Fibroblast of skin of right quadriceps (primary cell): ENCODE data around the gene PTH2.

Experiments
- DNase-seq: peaks from one replicate; pipeline ENCODE4 v3.0.0-alpha.2; 2013

Gene PTH2

DNA sequence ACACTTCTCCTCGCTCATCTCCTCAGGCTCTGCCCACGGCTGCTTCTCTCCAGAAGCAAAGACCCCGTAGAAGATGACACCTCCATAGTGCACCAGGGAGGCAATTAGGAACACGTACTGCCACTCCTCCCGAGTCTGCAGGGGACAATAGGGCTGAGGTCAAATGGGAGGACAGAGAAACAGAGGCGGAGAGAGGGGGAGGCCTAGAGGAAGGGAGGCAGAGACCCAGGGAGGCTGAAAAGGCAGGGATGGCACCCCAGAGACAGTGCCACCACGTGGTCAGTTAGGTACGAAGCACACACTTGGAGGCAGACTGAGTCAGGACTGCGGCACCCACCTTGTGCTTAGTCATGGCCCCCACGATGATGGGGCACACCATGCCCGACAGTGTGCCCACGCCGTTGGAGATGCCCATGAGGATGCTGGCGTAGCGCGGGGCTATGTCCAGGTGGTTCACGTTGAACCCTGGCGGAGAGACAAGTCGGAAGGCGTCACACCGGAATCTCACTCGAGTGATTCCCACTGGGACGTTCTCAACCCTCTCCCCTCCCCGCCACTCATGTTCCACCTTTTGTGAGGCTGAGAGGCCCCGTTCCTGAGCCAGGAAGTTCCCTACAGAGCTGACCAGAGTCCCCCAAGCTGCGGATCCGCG lies 7.6 kb upstream of the PTH2 start:
- DNase-seq: no peak

DNA sequence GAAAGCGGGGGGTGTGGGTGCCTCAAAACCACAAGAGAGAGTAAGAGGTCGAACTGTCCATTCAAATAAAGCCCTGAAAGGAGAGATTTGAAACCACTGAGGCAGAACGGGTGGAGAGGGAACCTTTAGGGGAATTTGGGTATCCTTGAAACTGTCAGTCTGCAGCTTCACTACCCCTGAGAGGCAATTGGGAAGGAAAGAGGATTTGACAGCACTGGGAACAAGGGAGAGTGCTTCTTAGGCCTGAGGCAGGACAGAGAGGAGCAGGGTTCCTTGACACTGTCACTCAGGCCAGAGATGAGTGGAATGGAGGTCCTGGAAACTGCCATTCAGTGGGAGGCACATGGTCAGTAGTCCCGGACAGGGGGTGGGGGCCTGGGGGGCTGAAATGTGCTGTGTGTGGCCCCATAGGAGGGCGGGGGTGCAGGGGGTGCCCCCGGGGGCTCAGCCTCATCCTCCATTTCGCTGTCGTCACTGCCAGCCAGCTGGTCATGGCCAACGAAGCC lies 7.0 kb upstream of the PTH2 start:
- no peak for DNase-seq

DNA sequence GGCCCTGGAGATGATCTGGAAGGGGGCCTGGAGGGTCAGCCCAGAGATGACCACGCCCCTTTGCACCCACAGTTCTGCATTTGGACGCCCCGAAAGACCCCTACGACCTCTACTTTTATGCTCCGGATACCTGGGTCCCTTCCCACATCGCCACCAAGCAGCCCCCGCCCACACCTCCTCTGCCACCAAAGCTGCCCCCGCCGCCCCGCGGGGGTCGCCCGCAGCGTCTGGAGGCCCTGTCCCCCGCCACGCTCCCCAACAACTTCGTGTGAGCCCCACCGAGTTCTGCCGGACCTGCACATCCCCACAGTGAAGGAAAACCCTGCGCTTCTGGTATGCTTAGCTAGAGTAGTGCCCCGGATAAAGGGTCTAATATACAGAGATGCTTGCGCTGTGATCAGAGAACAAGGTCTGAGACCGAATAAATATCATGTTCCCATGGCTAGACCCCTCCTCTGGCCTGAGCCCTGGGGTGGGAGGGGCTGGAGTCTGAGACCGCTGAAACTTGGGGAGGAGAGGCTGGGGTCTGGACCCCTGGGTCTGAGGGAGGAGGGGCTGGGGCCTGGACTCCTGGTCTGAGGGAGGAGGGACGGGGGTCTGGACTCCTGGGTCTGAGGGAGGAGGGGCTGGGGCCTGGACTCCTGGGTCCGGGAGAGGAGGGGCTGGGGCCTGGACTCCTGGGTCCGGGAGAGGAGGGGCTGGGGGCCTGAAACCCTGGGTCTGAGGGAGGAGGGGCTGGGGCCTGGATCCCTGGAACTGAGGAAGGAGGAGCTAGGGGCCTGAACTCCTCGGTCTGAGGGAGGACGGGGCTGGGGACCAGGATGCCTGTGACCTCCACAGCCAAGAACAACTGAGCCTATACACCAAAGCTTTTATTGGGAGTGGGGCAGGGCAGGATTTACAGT lies 5.6 kb upstream of the PTH2 start:
- DNase-seq: no peak

DNA sequence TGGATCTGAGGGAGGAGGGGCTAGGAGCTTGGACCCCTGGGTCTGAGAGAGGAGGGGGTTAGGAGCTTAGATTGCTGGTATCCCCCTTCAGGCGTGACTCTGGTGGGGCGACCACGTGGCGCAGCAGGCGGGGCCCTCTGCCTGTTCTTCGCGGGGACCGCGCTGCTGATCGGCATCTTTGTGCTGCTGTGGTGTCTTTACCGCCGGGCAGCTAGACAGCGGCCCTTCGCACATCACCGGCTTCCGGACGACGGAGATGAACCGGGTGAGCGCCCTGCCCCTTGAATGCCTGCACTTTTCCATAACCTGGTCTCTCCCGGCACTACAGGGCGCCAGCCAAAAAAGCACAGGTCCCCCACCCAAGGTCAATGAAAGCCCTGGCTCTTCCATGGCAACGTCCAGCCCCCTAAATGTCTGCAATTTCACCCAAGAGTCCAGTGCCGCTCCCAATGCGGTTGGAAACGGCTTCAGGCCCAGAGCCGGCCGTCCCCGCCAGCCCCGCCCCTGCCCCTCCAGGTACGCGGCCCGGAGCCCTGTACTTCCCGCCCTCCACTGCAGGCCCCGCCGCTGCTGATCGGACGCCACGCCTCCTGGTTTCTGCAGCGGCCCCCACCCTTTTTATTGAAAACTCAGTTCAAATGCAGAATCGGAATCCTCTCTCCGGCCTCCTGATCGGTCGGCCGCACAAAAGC lies 4.8 kb upstream of the PTH2 start:
- no peak for DNase-seq

DNA sequence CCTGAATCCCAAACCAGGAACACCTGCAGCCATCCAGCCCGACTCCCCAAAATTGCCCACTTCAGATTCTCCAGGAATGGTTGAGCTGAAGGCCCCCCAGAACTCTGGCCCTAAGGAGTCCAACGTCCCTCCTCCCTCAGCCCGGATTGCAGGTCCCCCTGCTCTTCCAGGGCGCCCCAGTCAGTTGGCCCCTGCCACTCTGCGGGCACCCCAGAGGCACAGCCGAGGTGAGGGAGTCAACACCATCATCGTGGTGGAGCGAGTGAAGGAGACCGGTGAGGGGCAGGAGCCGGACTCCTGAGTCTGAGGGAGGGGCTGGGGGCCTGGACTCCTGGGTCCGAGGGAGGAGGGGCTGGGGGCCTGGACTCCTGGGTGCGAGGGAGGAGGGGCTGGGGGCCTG lies 4.1 kb upstream of the PTH2 start:
- DNase-seq: no peak

DNA sequence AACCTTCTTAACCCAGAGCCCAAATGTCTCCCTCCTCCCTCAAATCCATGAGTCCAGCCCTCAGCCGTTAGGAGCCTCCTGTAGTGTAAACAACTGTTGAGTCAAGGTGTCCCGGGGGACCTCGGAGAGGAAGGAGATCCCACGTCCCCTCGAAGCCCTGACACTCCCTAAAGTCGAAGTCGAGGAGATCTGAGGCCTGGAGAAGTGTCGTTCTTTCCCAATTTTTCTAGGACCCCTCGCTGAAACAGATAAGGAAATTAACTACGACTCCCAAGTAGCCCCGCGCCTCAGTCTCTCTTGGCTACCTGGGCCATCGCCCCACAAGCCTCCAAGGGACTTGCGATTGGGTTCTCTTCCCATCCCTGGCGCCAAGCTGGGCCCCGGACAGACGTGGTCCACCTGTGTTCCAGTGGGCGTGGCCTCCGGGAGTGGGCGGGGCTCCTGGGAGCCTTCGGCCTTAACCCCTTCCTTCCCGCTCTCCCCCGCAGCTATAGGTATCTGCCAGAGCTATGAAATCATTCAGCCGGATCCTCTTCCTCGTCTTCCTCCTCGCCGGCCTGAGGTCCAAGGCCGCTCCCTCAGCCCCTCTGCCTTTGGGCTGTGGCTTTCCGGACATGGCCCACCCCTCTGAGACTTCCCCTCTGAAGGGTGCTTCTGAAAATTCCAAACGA lies 2.8 kb upstream of the PTH2 start:
- DNase-seq: peak; percentile 28

DNA sequence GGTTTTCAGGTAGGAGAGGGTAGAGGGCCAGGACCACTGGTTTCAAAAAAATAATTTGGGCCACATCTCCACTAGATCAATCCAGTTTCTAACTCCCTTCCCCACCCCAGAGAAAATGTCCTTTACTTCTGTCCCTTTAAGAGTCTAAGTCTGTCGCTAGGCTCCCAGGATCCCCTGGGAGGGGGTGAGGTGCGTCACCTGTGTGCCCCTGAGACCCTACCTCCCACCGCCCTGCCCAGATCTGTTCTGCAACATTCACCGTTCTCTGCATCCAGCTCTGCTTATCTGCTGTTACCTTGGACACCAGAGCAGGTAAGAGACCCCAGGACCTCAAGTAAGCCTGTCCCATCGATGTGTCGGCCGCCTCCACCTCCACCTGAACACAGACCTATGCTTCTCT lies 1.9 kb upstream of the PTH2 start, which contains the start of gene GFY:
Gene GFY, plus strand, starts transcription at position 211 of the 400 bp plus-strand sequence. CDS start 1,043 bp downstream, outside the sequence.
- DNase-seq: no peak

DNA sequence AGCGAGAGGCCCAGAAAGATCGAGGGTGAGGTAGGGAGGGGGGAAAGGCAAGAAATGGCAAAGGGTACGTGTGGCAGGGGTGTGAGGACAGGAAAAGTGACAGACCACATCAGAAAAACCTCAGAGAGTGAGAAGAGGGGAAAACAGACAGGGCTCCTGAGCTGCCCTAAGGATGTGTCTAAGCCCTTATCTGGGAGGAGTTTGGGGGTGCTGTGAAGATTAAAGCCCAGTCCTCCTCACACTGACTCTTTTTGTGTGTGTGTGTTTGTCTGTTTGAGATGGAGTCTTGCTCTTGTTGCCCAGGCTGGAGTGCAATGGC lies 703 bp upstream of the PTH2 start:
- no peak for DNase-seq

DNA sequence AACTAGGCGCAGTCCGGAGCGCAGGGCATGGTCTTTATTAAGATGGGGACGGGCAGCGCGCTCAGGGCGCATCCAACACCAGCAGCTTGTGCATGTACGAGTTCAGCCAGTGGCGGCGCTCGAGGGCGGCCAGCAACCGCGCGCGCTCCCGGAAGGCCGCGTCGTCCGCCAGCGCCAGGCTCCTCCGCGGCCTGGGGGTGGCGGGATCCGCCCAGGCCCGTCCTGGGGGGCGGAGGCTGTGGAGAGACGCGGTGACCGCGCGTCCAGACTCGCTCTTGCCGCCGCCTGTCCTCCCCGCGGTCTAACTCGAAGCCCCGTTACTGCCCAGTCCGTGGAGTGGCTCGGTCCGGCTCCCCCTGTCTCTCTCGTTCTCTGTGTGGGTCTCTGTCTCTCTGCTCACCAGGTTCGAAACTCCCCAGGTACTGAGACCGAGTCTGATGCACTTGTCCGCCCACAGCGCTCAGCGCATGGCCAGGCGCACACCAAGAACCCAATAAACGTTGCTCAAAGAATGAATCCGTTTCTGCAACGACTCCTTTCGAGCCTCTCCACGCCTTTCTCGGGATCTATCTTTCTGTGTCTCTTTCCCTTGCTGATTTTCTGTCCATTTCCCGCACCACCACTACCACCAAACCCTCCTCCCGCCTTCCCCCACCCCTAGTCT lies 702 bp downstream of the PTH2 start:
- no peak for DNase-seq

DNA sequence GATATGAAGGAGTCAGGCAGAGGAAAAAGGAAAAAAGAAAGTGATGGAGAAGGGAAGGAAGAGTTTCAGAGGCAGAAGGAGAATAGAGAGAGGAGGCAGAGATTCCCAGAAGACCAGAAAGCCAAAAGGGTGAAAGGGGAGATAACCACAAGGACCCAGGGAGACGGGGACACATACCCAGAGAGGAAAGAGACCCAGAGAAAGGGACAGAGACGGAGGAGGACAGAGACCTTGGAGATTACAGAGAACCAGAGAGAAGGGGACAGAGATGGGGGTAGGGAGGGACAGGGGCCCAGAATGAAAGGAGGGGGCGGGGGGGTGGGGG lies 1.4 kb downstream of the PTH2 start:
- no peak for DNase-seq

DNA sequence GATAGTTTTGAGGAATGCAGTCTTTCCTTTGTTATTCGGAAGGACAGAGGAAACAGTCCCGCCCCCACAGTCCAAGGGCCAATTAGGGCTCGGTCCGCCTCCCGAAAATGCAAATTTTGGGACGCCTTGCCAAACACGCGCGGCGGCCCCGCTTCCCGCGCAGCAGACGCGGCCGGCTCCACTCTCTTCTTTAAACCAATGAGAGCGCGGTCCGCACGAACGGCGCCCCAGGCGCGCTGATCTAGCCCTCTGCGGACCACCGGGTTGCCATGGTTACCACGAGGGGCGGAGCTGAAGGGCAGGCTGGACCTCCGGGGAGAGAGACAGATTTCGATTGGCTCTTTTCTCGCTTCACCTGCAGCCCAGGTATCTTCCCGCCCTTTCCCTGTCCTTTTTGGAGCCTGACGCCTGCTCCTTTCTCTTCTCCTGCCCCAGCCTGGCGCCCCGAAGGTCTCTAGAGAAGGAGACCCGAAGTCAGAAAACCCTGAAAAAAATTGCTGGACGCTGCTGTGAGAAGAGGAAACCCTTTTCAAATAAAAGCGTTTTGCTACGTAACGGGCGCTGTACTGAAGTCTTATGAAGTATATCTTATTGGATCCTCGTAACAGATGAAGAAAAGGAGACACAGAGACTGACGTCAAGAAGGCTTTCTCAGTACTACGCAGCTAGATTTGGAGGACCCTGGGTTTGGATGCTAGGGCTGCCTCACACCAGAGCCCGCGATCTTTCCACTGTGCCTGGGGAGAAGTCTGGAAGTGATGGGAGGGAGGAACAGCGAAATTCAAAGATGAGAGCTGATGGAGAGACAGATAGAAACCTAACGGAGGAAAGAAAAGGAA lies 2.0 kb downstream of the PTH2 start:
- DNase-seq: peak; percentile 35

DNA sequence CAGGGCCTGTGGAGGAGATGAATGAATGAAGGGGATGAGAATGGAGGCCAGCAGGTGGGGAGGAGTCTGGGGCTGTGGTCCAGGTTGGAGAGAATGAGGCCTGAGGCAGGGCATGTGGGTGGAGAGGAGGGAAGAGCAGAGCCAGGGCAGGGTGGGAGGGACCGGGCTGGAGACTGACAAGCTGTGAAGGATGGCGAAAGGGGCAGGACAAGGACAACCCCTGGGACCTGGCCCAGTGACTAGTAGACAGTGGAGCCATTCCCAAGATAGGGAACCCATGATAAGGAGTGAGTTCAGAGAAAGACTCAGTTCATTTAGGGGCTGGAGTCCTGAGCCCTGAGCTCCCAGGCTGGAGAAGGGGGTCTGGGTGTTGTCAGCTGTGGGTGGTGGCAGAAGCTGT lies 3.0 kb downstream of the PTH2 start:
- no peak for DNase-seq

DNA sequence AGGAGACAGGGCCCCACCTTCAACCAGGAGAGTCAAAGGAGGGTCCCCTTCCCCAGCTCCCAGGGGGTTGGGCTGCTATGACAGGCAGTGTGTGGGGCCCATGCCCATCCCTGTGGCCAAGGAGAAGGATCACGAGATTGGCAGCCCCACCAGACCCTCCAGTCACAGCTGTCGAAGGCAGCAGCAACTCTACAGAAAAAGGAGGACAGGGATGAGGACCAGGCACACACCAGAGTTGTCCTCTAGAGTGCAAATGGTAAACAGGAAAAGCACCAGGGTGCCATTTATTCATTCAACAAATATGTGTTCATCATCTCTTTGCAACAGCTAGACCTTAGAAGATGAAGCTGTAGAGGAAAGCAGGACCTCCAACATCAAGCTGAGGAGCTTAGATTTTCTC lies 4.1 kb downstream of the PTH2 start:
- no peak for DNase-seq

DNA sequence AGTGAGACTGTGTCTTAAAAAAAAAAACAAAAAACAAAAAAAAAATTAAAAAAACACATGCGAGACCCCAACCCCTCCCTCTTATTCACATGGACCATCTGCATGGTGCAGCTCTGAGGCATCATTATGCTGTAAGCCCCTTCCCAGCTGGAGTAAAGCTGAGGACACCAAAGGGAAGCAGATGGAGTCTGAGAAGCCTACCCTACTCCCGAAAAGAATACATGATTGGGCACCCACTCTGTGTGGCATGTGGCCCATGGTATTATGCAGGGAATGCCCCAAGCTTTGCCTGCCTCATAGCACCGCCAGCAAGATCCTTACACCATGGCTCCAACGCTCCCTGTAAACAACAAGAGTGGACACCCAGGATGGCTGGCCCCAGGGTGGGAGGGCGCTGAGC lies 4.7 kb downstream of the PTH2 start:
- DNase-seq: no peak

DNA sequence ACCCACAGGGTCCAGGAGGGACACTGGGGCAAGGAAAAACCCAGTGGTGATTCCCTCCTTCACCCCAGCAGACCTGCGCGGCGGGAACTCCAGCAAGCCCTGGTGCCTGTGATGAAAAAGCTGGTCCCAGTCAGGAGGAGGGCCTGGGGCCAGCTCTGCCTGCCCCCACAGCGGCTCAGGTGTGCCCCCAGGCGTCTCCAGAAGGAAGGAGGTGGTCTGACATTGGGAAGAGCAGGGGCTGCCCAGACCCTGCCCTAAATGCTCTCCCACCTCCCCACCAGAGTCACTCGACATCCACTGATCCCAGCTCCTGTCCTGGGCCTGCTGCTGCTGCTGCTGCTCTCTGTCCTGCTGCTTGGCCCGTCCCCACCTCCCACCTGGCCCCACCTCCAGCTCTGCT lies 6.2 kb downstream of the PTH2 start:
- DNase-seq: no peak

DNA sequence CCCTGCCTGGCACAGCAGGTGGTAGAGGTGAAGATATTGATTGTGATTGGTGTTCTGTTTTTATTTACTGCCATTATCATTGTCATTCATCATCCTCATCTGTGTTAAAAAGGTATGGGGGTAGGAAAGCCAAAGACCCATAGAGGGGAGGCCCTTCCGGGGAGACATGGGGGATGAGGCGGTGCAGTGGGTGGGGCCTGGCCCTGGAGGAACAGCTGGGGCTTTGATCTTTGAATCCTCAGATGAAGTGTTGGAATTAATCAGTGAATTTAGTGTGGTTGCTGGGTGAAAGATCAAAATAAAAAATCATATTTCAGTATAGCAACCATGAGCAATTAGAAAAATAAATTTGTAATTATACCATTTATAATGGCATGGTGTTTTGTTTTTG lies 7.4 kb downstream of the PTH2 start:
- no peak for DNase-seq

DNA sequence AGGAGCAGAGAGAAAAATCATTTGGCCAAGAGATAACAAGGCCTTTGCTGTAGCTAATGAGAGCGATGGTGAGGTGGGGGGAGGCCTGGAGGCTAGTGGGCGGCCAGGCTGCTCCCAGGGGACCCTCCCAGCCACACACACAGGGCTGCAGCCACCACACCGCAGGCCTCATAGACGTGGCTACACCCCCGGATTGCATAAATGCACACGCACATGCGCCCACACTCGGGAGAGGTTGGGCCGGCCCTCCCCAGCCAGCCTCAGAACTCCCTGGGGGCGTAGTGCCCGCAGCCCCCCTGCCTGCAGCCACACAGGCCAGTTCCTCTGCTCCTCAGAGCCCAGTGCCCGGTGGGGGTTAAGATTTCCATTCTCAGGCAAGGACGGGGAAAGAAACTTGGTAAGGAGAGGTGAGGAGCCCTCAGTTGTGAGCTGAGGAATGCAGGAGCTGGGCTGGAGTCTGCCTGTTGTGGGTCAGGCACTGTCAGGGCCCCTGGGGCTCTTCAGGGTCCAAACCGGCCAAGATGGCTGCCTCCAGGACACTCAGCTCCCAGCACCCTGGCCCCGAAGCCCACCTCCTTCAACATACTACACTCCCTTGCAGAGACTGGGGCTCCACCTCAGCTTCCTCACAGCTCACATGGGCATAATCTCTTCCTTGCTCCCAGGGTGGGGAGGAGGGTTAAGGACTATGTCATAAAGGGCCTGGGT lies 8.0 kb downstream of the PTH2 start:
- no peak for DNase-seq

DNA sequence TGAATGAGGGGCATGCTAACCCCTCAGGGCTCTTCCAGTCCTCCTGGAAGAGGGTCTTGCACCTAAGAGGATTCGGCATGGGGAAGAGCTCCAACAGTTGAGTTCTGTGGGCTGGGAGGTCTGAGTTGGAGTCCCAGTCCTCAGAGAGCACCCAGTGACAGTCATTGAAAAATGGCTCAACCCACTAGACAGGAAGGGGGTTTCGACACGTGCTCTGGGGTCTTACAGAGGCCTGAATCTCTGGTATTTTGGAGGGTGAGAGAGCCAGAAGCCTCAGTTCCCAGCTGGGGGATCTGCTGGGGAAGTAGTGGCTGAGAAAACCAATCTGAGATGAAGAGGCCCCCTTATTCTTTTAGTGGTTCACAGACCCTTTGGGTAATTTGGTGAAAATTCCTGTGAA lies 9.0 kb downstream of the PTH2 start:
- no peak for DNase-seq

DNA sequence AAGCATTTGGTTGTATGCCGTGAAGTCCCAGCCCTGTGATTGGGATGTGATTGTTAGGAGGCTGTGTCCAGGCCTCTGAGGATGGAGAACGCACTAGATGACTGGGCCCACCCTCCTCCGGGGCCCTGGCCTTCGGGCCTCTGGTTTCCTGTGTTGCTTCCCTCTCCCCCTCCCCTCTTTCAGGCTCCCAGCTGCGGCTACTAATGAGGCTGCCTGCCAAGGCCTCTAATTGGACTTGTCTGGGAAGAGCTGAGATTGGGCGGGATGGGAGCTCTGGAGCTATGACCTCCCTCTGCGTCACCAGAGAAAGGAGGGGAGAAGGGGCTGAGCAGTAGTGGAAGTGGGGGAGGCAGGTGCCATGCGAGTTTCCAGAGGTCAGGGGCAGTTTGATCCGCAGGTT lies 9.9 kb downstream of the PTH2 start:
- DNase-seq: peak; percentile 47

DNA sequence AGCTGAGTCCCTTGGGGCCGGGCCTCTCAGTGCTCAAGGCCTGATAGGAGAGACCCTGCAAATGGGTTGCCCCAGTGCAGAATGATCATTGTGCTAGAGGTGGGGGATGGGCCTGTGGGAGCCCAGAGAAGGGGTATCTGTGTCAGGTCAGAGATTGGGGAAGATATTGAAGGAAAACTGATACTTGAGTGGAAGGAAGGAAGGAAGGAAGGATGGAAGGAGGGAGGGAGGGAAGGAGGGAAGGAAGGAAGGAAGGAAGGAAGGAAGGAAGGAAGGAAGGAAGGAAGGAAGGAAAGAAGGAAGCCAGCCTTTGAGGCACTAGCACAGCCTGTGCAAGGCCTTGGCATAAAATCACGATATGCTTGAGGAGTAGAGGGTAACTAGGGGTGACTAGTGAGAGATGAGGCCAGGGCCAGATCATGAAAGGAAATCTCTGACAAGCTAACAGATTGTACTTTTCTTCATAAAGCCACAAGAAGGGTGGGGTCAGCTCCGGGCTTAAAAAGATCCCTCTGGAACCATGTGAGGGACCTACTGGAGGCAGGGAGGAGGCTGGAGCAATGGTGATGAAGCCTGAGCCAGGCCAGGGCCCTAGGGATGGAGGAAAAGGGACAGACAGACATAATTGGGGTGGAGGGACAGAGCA lies 11.4 kb downstream of the PTH2 start:
- DNase-seq: no peak
